ENCODE measurements around the gene BBS9.

BBS9 gene

GRCh38 chr7:33614357-33615117 is 485.2 kb downstream of the BBS9 start:
- Histone ChIP-seq H3K36me3 (no peaks in the 10 kb centered on the region), H3K27me3 (no peaks in the 10 kb centered on the region), H3K4me1 (peaks cover 8% of the 10 kb centered on the region), H3K9me3 (no peaks in the 10 kb centered on the region; the same call in 1 of the 2 replicates), H3K4me3 (ENCODE audit: low read depth, low read length) (no peak overlapping the region)
- TF ChIP-seq CTCF (IDR thresholded peaks at IDR 0.05; ENCODE audit: low read depth, low read length): no peak
- DNase-seq: no peak

- Histone ChIP-seq H3K4me1 (peaks cover 8% of the 10 kb centered on the region; the same call in 1 of the 2 replicates), H3K9me3 (no peaks in the 10 kb centered on the region; the same call in 1 of the 2 replicates), H3K27me3 (no peaks in the 10 kb centered on the region), H3K36me3 (no peaks in the 10 kb centered on the region), H3K4me3 (ENCODE audit: low read depth, low read length) (no peak overlapping the region)
- DNase-seq: no peak
- TF ChIP-seq CTCF (IDR thresholded peaks at IDR 0.05; ENCODE audit: low read depth, low read length): no peak
These were observed 487.4 kb downstream of the BBS9 start for GRCh38 chr7:33616752-33617151.

- no peak for DNase-seq
- Histone ChIP-seq H3K9me3 (no peaks in the 10 kb centered on the region), H3K4me1 (no peaks in the 10 kb centered on the region), H3K27me3 (no peaks in the 10 kb centered on the region), H3K36me3 (no peaks in the 10 kb centered on the region), H3K4me3 (ENCODE audit: low read depth, low read length) (no peak overlapping the region)
- TF ChIP-seq CTCF (IDR thresholded peaks at IDR 0.05; ENCODE audit: low read depth, low read length): no peak
These were observed 489.9 kb downstream of the BBS9 start for GRCh38 chr7:33619264-33619663.

- no peak for TF ChIP-seq CTCF (IDR thresholded peaks at IDR 0.05; ENCODE audit: low read depth, low read length)
- Histone ChIP-seq H3K4me3 (ENCODE audit: low read depth, low read length) (no peak overlapping the region), H3K4me1 (no peaks in the 10 kb centered on the region), H3K36me3 (no peaks in the 10 kb centered on the region), H3K27me3 (no peaks in the 10 kb centered on the region), H3K9me3 (no peaks in the 10 kb centered on the region)
- no peak for DNase-seq
These were observed 493.9 kb downstream of the BBS9 start for GRCh38 chr7:33623267-33623666.

- Histone ChIP-seq H3K4me3 (ENCODE audit: low read depth, low read length) (no peak overlapping the region), H3K36me3 (no peaks in the 10 kb centered on the region), H3K4me1 (no peaks in the 10 kb centered on the region), H3K27me3 (no peaks in the 10 kb centered on the region), H3K9me3 (no peaks in the 10 kb centered on the region)
- DNase-seq: no peak
- no peak for TF ChIP-seq CTCF (IDR thresholded peaks at IDR 0.05; ENCODE audit: low read depth, low read length)
These were observed 494.9 kb downstream of the BBS9 start for GRCh38 chr7:33624215-33624614.

GRCh38 chr7:33626869-33627268 is 497.5 kb downstream of the BBS9 start:
- H3K27me3 ChIP-seq: no peaks in the 10 kb centered on the region
- no peaks in the 10 kb centered on the region for H3K4me1 ChIP-seq
- DNase-seq: no peak
- no peaks in the 10 kb centered on the region for H3K36me3 ChIP-seq
- H3K9me3 ChIP-seq: no peaks in the 10 kb centered on the region
- no peak overlapping the region for H3K4me3 ChIP-seq (ENCODE audit: low read depth, low read length)
- TF ChIP-seq CTCF (IDR thresholded peaks at IDR 0.05; ENCODE audit: low read depth, low read length): no peak

Measured in BE2C (cell line).